Ishikawa (cell line): Measurements from ENCODE around the gene RXRA.

Experiments
- CEBPB ChIP-seq: IDR thresholded peaks from 2 replicates; pipeline ENCODE4 v1.6.1; 2012
- CREB1 ChIP-seq: IDR thresholded peaks from 2 replicates; pipeline ENCODE4 v1.6.1; 2012; ENCODE audit warnings: low read depth
- EGR1 ChIP-seq: IDR thresholded peaks from 2 replicates; pipeline ENCODE4 v1.6.1; 2012
- EP300 ChIP-seq: IDR thresholded peaks from 2 replicates; pipeline ENCODE4 v1.6.1; 2012; ENCODE audit warnings: borderline replicate concordance
- FOXM1 ChIP-seq: IDR thresholded peaks from 2 replicates; pipeline ENCODE4 v1.6.1; 2012; ENCODE audit warnings: low read depth, borderline replicate concordance
- MAX ChIP-seq: IDR thresholded peaks from 2 replicates; pipeline ENCODE4 v1.6.1; 2012
- RAD21 ChIP-seq: IDR thresholded peaks from 2 replicates; pipeline ENCODE4 v1.6.1; 2012; ENCODE audit warnings: low read depth
- REST ChIP-seq: IDR thresholded peaks from 2 replicates; pipeline ENCODE4 v1.6.1; 2012; ENCODE audit warnings: low read depth, mild to moderate bottlenecking
- TAF1 ChIP-seq: IDR thresholded peaks from 2 replicates; pipeline ENCODE4 v1.6.1; 2012; ENCODE audit warnings: low read depth, mild to moderate bottlenecking
- TCF12 ChIP-seq: IDR thresholded peaks from 2 replicates; pipeline ENCODE4 v1.6.1; 2012; ENCODE audit warnings: low read depth
- TEAD4 ChIP-seq: IDR thresholded peaks from 2 replicates; pipeline ENCODE4 v1.6.1; 2012
- USF1 ChIP-seq: IDR thresholded peaks from 2 replicates; pipeline ENCODE4 v1.6.1; 2012
- YY1 ChIP-seq: IDR thresholded peaks from 2 replicates; pipeline ENCODE4 v1.6.1; 2012; ENCODE audit warnings: low read depth
- ZBTB7A ChIP-seq: IDR thresholded peaks from 2 replicates; pipeline ENCODE4 v1.6.1; 2012; ENCODE audit warnings: low read depth

- TF ChIP-seq CREB1 (no peak), EP300 (no peak), REST (no peak), MAX (no peak), TAF1 (no peak), RAD21 (no peak), TEAD4 (no peak), USF1 (no peak), EGR1 (no peak), FOXM1 (no peak), CEBPB (no peak), TCF12 (no peak), YY1 (no peak), ZBTB7A (no peak)
These were observed 47.7 kb downstream of the RXRA start for GRCh38 chr9:134373953-134374300.
